Measurements from ENCODE around the gene OIT3. TPM values are rescaled to one million over a fixed set of nuclear protein-coding genes. Genes with fewer than 3 reads are reported as not detected.
"Not testable (repeated sequence)": the region's sequence is repeated elsewhere in the genome, so short reads cannot be mapped to it uniquely, and the experiment has no call there.

Gene OIT3
- total and polyA plus RNA-seq, 8 donors, result 0.05 to 0.34 TPM; not detected in 6

DNA sequence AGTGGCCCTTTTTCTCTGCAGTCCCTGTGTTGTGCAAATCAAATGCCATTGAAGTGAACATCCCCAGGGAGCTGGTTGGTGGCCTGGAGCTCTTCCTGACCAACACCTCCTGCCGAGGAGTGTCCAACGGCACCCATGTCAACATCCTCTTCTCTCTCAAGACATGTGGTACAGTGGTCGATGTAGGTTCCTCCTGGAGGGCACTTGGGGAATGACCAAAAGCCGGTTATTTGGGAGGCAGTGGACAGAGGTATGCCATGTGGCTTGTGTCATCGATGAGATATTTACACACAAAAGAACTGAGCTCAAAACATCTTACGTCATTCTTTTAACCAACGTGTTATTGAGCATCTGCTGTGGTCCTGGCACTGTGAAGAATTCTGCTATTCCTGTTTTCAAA is 19.7 kb downstream of the OIT3 start:
- DNase-seq (no peak), FAIRE-seq (no peak), ATAC-seq (no peak)

DNA sequence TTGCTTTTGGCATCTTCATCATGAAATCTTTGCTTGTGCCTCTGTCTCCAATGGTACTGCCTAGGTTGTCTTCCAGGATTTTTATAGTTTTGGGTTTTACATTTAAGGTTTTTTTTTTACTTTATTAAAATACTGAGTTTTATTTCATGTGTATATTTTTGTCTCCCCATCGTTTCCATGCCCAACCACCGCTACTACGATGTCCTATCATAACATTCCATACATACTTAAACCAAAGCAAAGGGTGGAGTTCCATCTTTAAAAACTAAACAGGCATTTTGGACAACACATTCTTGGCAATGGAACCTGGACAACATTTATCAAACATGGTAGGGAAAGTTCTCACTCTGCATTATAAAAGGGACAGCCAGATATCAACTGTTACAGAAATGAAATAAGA is 23.7 kb downstream of the OIT3 start:
- H3K9me3 ChIP-seq; ATAC-seq; intact Hi-C loops (cut with DNase I); H3K27ac ChIP-seq; H3K27me3 ChIP-seq; DNase-seq; H3K4me1 ChIP-seq; FAIRE-seq; H3K36me3 ChIP-seq; H3K4me3 ChIP-seq: not testable (repeated sequence)
- 69 to 70% methylated on average over 3 of the region's 3 CpGs for WGBS, 2 donors

More for the DNA sequence above, 19.7 kb downstream of the OIT3 start:
- TF ChIP-seq, protein P1, sequence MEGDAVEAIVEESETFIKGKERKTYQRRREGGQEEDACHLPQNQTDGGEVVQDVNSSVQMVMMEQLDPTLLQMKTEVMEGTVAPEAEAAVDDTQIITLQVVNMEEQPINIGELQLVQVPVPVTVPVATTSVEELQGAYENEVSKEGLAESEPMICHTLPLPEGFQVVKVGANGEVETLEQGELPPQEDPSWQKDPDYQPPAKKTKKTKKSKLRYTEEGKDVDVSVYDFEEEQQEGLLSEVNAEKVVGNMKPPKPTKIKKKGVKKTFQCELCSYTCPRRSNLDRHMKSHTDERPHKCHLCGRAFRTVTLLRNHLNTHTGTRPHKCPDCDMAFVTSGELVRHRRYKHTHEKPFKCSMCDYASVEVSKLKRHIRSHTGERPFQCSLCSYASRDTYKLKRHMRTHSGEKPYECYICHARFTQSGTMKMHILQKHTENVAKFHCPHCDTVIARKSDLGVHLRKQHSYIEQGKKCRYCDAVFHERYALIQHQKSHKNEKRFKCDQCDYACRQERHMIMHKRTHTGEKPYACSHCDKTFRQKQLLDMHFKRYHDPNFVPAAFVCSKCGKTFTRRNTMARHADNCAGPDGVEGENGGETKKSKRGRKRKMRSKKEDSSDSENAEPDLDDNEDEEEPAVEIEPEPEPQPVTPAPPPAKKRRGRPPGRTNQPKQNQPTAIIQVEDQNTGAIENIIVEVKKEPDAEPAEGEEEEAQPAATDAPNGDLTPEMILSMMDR (IDR thresholded peaks at IDR 0.05), result no peak
- intact Hi-C loops (cut with DNase I), result no loop called here
- H3K4me1 ChIP-seq, result no peaks in the 10 kb centered on the region
- whole genome bisulfite sequencing, 2 donors, result 79 to 86% methylated on average over 7 of the region's 7 CpGs
- no peaks in the 10 kb centered on the region for H3K9me3 ChIP-seq
- no peak overlapping the region for H3K4me3 ChIP-seq
- no peak overlapping the region for H3K27ac ChIP-seq
- no peaks in the 10 kb centered on the region for H3K27me3 ChIP-seq
- H3K36me3 ChIP-seq, result no peaks in the 10 kb centered on the region

DNA sequence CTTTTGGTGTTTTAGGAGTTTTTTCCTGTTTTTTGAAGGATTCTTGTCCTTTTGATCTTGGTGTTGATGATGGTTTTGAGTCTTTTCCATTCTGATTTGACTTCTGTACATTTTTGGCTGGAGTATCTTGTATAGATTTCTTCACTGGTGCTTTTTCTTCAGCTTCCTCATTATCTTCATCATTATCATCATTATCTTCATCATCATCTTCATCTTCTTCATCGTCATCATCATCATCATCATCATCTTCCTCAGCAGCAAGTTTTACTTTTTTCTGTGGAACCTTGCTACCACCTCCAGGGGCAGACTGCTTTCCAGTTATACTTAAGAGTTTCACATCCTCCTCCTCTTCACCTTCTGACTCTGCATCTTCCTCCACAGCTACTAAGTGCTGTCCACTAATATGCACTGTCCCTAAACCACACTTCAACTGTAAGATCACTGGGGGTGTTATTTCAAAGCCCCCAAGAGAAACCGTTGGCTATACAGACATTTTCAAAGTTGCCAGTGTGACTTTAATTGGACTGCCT is 24.3 kb downstream of the OIT3 start:
- H3K4me1 ChIP-seq; H3K27me3 ChIP-seq; intact Hi-C loops (cut with DNase I); FAIRE-seq; ATAC-seq; H3K4me3 ChIP-seq; DNase-seq; H3K36me3 ChIP-seq; H3K27ac ChIP-seq; H3K9me3 ChIP-seq: not testable (repeated sequence)
- 53 to 66% methylated on average over 2 of the region's 2 CpGs for WGBS, 2 donors

DNA sequence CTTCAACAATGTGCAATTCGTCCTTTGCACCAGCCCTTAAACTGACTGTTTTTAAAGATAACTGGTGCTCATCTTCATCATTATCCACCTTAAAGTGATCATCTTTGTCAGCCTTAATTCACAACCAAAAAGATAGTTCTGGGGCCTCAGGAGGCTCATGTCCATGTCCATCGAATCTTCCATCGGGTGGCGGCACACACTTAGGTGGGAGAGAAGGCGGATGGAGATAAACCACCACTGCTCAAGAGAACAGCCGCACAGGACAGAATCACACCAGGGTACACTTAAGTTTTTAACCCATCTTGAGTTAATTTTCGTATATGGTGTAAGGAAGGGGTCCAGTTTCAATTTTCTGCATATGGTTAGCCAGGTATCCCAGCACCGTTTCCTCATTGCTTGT is 24.8 kb downstream of the OIT3 start:
- FAIRE-seq, result no peak
- intact Hi-C loops (cut with DNase I), result no loop called here
- Histone ChIP-seq H3K9me3 (no peaks in the 10 kb centered on the region), H3K36me3 (no peaks in the 10 kb centered on the region), H3K4me3 (no peak overlapping the region), H3K4me1 (no peaks in the 10 kb centered on the region), H3K27ac (no peak overlapping the region), H3K27me3 (no peaks in the 10 kb centered on the region)
- TF ChIP-seq, protein P1 (IDR thresholded peaks at IDR 0.05), result no peak
- WGBS, 2 donors, result 79 to 88% methylated on average over 8 of the region's 8 CpGs
- no peak for ATAC-seq
- DNase-seq, result no peak

DNA sequence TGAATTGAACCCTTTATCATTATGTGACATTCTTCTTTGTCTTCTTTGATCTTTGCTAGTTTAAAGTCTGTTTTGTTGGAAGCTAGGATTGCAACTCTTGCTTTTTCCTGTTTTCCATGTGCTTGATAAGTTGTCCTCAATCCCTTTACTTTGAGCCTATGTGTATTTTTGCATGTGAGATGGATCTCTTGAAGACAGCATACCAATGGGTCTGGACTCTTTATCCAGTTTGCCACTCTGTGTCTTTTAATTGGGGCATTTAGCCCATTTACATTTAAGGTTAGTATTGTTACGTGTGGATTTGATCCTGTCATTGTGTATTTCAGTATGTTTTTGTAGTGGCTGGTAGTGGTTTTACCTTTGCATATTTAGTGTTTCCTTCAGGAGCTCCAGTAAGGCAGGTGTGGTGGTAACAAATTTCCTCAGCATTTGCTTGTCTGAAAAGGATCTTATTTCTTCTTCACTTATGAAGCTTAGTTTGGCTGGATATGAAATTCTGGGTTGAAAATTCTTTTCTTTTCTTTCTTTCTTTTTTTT is 27.7 kb downstream of the OIT3 start:
- intact Hi-C loops (cut with DNase I); H3K27ac ChIP-seq; H3K27me3 ChIP-seq; ATAC-seq; H3K4me1 ChIP-seq; H3K9me3 ChIP-seq; H3K36me3 ChIP-seq; DNase-seq; FAIRE-seq; H3K4me3 ChIP-seq: not testable (repeated sequence)
- WGBS, 2 donors, result 84 to 97% methylated on average over 1 of the region's 1 CpG

DNA sequence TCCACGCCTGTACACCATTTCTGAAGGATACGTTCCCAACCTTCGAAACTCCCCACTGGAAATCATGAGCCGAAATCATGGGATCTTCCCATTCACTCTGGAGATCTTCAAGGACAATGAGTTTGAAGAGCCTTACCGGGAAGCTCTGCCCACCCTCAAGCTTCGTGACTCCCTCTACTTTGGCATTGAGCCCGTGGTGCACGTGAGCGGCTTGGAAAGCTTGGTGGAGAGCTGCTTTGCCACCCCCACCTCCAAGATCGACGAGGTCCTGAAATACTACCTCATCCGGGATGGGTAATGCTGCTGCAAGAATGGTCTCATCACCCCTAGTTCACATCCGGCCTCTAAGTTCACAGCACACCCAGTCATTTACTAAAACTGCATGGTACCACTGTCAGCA is 30.8 kb downstream of the OIT3 start:
- Histone ChIP-seq H3K4me1 (no peaks in the 10 kb centered on the region), H3K4me3 (no peak overlapping the region), H3K36me3 (no peaks in the 10 kb centered on the region), H3K27me3 (no peaks in the 10 kb centered on the region), H3K9me3 (no peaks in the 10 kb centered on the region), H3K27ac (no peak overlapping the region)
- intact Hi-C loops (cut with DNase I), result no loop called here
- 86 to 93% methylated on average over 13 of the region's 13 CpGs for WGBS, 2 donors
- FAIRE-seq (no peak), DNase-seq (no peak), ATAC-seq (no peak)
- TF ChIP-seq, protein P1 (IDR thresholded peaks at IDR 0.05), result no peak
